GM12874 (cell line): ENCODE data around the gene SLPI.
A peak's percentile ranks its signal among the peaks of the same experiment; 100 is the strongest.

ENCODE experiments used
- TF ChIP-seq, protein P1 (sequence below): IDR thresholded peaks from 2 replicates; pipeline ENCODE4 v1.5.1; 2011; ENCODE audit warnings: low read depth, mild to moderate bottlenecking, control low read depth, low read length, moderate library complexity; ENCODE audit not compliant: insufficient read depth

The SLPI gene, protein sequence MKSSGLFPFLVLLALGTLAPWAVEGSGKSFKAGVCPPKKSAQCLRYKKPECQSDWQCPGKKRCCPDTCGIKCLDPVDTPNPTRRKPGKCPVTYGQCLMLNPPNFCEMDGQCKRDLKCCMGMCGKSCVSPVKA

DNA sequence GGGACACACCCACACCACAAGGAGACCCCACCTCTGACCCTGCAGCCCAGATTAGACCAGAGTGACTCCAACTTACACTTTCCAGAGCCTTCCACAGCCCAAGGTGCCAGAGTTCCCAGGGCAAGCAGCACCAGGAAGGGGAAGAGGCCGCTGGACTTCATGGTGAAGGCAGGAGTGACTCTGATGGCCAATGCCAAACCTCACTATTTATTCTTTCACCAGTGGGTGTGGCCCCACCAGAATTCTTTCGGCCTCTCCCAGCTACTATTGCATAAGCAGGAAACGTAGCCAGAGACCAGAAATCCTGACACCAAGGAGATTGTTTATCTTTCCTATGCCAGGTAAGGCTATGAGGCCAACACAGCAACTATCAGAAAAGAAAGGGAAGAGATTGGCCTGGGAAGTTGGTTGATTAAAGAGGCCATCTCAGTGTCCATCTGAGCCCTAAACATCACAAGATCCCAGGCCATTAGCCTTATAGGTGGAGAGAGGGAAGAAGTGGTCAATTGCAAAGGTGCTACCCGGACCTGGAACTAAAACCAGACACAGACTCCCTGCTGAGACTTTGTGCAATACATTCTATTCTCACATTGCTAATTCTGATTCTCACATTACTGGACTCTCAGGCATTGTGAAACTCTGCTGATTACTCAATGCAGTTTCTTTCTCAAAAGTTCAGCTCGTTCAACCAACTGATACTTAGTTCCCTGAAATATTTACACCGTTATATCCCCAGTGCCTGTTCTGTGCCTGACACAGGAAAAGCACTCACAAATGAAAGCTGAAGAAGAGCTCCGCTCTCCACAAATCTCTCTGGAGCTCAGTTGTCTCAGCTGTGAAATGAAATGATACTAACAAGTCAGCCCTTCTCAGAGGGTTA lies at the start of gene SLPI:
Gene SLPI, minus strand, starts transcription at position 182 of the 880 bp plus-strand sequence. Its CDS starts 21 bp downstream, at position 161.
- TF ChIP-seq, protein P1, sequence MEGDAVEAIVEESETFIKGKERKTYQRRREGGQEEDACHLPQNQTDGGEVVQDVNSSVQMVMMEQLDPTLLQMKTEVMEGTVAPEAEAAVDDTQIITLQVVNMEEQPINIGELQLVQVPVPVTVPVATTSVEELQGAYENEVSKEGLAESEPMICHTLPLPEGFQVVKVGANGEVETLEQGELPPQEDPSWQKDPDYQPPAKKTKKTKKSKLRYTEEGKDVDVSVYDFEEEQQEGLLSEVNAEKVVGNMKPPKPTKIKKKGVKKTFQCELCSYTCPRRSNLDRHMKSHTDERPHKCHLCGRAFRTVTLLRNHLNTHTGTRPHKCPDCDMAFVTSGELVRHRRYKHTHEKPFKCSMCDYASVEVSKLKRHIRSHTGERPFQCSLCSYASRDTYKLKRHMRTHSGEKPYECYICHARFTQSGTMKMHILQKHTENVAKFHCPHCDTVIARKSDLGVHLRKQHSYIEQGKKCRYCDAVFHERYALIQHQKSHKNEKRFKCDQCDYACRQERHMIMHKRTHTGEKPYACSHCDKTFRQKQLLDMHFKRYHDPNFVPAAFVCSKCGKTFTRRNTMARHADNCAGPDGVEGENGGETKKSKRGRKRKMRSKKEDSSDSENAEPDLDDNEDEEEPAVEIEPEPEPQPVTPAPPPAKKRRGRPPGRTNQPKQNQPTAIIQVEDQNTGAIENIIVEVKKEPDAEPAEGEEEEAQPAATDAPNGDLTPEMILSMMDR: no peak

DNA sequence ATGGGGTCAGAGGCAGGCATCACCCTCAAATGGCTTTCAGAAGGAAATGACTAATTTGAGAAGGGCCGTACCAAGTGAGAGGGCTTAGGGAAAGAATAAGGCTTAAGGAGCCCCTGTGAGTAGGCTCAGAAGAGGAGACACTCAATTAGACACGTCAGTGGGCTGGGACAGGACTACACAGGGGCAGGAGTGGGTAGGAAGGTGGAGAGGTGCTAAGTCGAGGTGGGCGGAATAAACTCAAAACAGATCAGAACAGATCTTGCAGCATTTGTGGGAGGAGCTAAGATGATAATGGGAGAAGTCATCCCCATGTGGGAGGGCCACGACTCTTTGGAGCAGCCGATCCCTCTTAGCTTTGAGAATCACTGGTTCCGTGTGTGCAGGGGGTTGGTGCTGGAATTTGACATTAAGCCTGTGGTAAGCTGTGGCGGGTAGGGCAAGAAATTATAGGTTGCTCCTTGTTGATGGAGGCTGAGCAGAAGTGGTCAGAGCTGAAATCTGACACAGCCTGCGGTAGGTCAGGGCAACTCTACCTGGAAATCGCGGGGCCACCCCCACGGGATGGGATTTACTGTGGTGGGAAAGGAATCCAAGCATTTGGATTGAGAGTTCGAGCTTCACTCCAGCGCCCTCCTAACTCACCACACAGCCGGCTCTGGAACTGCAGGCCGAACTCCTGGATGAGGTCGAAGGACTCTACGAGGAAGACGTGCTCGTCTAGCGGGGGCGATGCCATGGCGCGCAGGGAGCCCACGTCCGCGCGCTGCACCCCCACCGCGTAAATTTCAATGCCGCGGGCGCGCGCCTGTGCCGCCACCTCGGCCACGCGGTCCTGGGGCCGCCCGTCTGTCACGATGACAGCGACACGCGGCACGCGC lies 49.5 kb upstream of the SLPI start:
- TF ChIP-seq, protein P1: no peak

DNA sequence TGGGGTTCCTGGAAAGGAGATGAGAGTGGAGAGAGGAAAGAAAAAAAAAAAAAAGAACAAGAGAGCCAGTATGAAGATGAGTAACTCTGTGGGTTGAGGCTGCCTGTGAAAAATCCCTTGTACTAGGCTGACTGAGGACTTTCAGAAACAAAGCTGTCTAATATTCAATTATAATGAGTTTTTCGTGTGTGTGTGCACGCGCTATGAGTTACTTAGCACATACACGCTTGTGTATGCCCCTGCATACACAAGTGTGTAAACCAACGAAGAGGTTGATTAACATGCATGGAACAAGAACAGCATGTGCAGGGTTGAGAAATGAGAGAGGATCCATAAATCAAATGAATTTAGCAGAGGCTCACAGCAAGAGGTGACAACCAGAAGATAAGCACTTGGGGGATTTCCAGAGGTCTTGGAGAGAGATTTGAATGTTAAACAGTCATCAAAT lies 47.5 kb upstream of the SLPI start:
- TF ChIP-seq, protein P1: no peak

DNA sequence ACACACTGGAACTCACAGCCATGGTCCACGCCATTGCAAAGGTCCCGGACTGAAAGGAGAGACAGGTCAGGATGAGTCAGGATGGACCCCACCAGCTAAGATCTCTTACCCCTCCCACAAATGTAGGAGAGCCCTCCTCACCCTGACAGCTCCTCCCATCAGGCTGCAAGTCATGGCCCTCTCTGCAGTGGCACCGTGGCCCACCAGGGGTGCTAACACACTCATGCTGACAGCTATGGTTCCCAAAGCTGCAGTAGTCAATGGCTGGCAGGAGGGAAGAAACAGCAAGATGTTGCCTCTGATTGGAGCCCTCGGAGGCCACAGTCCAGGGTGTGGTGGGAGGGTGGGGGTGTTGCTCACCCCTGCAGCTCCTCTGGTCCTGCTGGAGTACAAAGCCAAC lies 46.6 kb upstream of the SLPI start:
- TF ChIP-seq, protein P1: peak; percentile 73

DNA sequence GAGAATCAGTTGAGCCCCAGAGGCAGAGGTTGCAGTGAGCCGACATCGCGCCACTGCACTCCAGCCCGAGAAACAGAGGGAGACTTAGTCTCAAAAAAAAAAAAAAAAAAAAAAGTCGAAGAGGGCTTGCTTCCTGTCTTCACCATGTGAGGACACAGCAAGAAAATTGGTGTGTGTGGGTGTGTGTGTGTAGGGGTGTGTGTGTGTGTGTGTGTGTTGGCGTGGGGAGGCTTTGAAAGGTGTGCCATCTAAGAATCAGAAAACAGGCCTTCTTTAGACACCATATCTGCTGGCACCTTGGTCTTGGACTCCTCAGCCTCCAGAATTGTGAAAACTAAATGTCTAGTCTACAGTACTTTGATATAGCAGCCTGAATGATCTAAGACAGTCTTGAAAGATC lies 45.4 kb upstream of the SLPI start:
- TF ChIP-seq, protein P1: no peak

DNA sequence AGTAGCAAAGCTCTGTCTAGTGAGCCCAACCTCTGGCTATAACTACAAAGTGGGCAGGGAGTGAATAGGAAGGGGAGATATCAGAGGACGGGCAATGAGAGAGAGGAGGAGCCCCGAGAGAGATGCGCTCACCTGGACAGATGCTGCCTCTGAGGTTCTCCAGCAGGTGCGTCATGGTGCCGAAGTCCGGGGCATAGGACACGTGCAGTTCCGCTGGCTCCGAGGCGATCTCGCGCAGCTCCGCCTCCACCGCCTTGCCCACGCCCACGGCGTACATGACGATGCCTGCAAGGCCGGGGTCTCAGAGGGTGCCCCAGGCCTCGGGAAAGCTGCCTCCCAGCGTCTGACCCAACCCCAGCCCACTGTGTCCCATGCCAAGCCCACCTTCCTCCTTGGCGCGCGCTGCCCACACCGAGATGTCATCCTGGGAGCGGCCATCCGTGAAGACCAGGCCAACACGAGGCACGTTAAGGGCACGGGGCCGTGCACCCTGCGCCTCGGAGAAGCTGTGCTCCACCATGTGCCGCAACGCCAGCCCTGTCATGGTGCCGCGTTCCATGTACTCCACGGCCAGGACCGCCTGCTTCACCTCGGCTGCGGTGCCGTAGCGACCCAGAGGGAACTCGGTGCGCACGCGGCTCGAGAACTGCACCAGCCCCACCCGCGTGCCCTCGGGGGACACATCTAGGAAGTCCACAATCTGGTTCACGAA lies 43.6 kb upstream of the SLPI start:
- TF ChIP-seq, protein P1: no peak
